Thyroid gland (tissue), 4 donors: ENCODE data around the gene ADCY9. TPM values are rescaled to one million over a fixed set of nuclear protein-coding genes. Genes with fewer than 3 reads are reported as not detected.

Source experiments
- DNase-seq, 2 donors: peaks; one replicate each; pipeline ENCODE4 v3.0.0-alpha.2; 2019
- H3K27ac ChIP-seq, 3 donors: fragments of 200-600 bp; sonication (generic); 1 replicate in 2 of 3; 2 replicates in 1 of 3; pipeline ENCODE4 v1.5.1; 2016 to 2019; ENCODE audit warnings: mild to moderate bottlenecking in 1 of 3, moderate library complexity in 1 of 3
- H3K27me3 ChIP-seq: fragments of 200-600 bp; sonication (generic); one replicate; pipeline ENCODE4 v1.5.1; 2019
- H3K36me3 ChIP-seq, 2 donors: fragments of 200-600 bp; sonication (generic); one replicate each; pipeline ENCODE4 v1.5.1; 2016 to 2019
- H3K4me1 ChIP-seq, 2 donors: fragments of 200-600 bp; sonication (generic); one replicate each; pipeline ENCODE4 v1.5.1; 2017 to 2019
- H3K4me3 ChIP-seq, 3 donors: fragments of 200-600 bp; sonication (generic); replicated peaks in 1 of 3; 1 replicate in 2 of 3; 2 replicates in 1 of 3; pipeline ENCODE4 v1.5.1; 2016; ENCODE audit warnings: mild to moderate bottlenecking in 1 of 3
- H3K9me3 ChIP-seq: fragments of 200-600 bp; sonication (generic); one replicate; pipeline ENCODE4 v1.5.1; 2017
- CTCF ChIP-seq, 6 experiments: fragments of 200-600 bp in 3 of 6; fragments of 450-650 bp in 3 of 6; sonication (generic) in 3 of 6; IDR thresholded peaks; one replicate each; pipeline ENCODE4 v1.5.1; 2016 to 2019; ENCODE audit warnings: antibody characterized with exemption in 6 of 6, mild to moderate bottlenecking in 2 of 6, inconsistent platforms in 1 of 6, moderate library complexity in 1 of 6
- POLR2A ChIP-seq, 2 donors: fragments of 450-650 bp; IDR thresholded peaks; one replicate each; pipeline ENCODE4 v1.6.1; 2017; ENCODE audit warnings: antibody characterized with exemption in 2 of 2, mild to moderate bottlenecking in 2 of 2, moderate library complexity in 1 of 2
- WGBS, 2 donors: methylation state at CpG; one replicate each; pipeline ENCODE4 v1.1.5; 2017; 5-methylcytosine and 5-hydroxymethylcytosine counted together
- intact Hi-C: fragments of 100-400 bp; cut with DNase I; formaldehyde crosslinking; loops from one replicate; pipeline ENCODE4 v1.15.1; 2023
- total RNA-seq, 4 donors: library from RNA; depleted of rRNA; stranded (reverse); fragments of >200 nt; gene quantifications; one replicate each; pipeline ENCODE4 v1.2.3, GENCODE V29; 2016

Gene ADCY9
- total RNA-seq: 100 to 1,000 TPM in 2 of 4 donors, 10 to 100 TPM in 2; 61.4 to 123 (median 94.1) TPM

DNA sequence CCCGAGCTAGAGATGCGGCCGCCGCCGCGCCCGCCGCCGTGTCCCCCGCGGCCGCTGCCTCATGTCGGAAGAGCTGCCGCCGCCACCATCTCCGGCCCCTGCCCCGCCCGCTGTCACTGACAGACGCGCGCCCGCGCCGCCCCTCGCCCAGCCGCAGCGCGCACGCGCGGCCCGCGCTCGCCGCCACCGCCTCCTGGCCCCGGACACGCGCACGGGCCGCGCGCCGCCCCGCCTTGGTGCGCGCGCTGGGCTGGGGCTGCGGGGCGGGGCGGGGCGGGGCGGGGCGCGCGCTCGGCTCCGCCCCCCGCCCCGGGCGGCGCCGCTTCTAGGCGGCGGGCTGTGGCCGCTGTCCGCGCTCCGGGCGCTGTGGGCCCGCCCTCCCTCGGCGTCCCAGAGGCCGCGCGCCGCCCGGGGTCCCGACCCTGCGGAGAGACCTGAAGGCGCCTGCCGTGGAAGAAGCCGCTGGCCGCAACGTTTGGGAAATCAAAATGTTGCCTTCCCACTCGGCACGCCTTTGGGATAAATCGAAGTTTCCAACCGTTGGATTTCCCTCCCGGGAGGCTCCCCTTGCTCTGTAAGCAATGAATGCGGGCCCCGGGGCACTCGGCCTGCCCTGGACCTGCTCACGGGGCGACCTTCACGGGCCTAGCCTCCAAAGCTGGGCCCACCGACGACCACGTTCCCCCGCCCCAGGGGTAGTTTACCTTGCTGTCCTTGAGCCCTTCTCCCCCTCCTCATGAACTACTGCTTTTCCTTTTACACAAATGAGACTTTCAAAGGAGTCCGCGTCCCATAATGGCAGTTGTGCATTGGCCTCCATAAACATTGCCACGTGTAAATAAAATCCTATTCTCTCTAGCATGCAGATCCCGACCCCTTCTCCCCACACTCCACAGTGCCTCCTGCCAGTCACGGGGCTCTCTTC is at the start of gene ADCY9:
Gene ADCY9, minus strand, starts transcription at position 118 of the 925 bp plus-strand sequence. CDS start 1,000 bp downstream, outside the sequence.
- peaks cover 6 to 14% of the 10 kb centered on the region in 2 donors for H3K4me1 ChIP-seq
- H3K4me3 ChIP-seq: peak within 1 kb of the TSS; percentile 66 to 69 (median 68)
- peak; percentile 83 to 84 for DNase-seq
- intact Hi-C loops: loop anchor here (10.0 kb wide), 1 partner anchor 182 kb away; no protein-coding TSS in a partner anchor
- H3K36me3 ChIP-seq: no peaks in the 10 kb centered on the region
- no peaks in the 10 kb centered on the region for H3K9me3 ChIP-seq
- TF ChIP-seq CTCF (IDR thresholded peaks at IDR 0.05) (no peak), POLR2A (IDR thresholded peaks at IDR 0.05) (peak; percentile 46 to 94)
- WGBS, 2 donors: 27 to 28% methylated on average over 12 to 13 of the region's 105 CpGs
- no peaks in the 10 kb centered on the region for H3K27me3 ChIP-seq
- H3K27ac ChIP-seq: peak within 1 kb of the TSS; percentile 82 to 97 (median 92)

DNA sequence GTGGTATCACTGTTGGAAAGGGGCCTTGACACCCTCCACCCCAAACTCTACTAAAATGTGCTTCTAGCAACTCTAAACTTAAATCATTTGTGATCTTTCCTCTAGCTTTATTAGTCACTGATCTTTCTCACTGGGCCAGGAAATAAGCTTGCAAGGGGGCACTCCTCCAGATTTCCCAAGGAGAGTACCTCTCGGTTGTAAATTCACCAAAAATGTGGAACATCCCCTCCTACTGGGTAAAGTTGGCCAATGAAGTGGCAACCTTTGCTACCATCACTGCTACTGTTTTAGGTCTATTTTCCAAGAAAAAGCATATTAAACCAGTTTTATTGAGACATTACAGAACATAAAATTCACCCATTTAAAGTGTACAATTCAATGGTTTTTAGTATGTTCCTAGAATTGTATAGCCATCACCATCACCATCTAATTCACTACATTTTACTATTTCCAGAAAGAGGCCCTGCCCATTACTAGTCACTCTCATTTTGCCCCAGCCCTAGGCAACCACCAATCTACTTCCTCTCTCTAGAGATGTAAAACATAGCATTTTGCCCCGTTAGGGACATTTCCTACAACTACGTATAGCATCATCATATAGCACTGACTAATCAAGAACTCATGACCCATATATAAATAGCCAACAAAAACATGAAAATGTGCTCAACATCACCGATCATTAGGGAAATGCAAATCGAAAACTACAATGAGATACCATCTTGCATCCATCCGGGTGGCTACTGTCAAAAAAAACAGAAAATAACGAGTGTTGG is 44.6 kb upstream of the ADCY9 start:
- no peak for DNase-seq
- intact Hi-C loops: no loop called here
- TF ChIP-seq CTCF (IDR thresholded peaks at IDR 0.05): no peak
- TF ChIP-seq POLR2A (IDR thresholded peaks at IDR 0.05): no peak
- Histone ChIP-seq H3K27ac (no peak overlapping the region), H3K4me3 (no peak overlapping the region), H3K4me1 (no peaks in the 10 kb centered on the region), H3K36me3 (no peaks in the 10 kb centered on the region), H3K9me3 (no peaks in the 10 kb centered on the region), H3K27me3 (no peaks in the 10 kb centered on the region)
- 85 to 87% methylated on average over 7 of the region's 7 CpGs for WGBS, 2 donors

DNA sequence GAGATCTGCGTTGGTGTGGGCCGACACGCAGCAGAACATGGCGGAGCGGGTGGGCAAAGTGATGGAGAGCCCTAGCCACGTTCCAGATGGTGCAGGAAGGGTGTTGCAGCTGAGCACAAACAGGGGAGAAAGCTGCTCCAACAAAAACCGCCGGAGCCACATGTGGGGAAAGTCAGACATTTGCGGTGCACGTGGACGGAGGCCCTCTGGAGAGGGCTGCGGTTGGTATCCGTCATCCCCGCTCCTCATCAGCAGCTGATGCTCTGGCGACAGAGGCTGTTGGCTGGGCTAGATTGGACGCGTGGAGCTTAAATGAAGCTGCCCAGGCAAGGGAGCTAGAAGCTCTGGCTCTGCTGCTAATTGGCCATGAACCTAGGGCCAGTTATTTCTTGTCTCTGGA is 43.5 kb upstream of the ADCY9 start:
- no peak for DNase-seq
- WGBS, 2 donors: 92 to 94% methylated on average over 17 of the region's 17 CpGs
- Histone ChIP-seq H3K27ac (no peak overlapping the region), H3K4me3 (no peak overlapping the region), H3K9me3 (no peaks in the 10 kb centered on the region), H3K36me3 (no peaks in the 10 kb centered on the region), H3K27me3 (no peaks in the 10 kb centered on the region), H3K4me1 (no peaks in the 10 kb centered on the region)
- intact Hi-C loops: no loop called here
- TF ChIP-seq CTCF (IDR thresholded peaks at IDR 0.05) (no peak), POLR2A (IDR thresholded peaks at IDR 0.05) (no peak)

DNA sequence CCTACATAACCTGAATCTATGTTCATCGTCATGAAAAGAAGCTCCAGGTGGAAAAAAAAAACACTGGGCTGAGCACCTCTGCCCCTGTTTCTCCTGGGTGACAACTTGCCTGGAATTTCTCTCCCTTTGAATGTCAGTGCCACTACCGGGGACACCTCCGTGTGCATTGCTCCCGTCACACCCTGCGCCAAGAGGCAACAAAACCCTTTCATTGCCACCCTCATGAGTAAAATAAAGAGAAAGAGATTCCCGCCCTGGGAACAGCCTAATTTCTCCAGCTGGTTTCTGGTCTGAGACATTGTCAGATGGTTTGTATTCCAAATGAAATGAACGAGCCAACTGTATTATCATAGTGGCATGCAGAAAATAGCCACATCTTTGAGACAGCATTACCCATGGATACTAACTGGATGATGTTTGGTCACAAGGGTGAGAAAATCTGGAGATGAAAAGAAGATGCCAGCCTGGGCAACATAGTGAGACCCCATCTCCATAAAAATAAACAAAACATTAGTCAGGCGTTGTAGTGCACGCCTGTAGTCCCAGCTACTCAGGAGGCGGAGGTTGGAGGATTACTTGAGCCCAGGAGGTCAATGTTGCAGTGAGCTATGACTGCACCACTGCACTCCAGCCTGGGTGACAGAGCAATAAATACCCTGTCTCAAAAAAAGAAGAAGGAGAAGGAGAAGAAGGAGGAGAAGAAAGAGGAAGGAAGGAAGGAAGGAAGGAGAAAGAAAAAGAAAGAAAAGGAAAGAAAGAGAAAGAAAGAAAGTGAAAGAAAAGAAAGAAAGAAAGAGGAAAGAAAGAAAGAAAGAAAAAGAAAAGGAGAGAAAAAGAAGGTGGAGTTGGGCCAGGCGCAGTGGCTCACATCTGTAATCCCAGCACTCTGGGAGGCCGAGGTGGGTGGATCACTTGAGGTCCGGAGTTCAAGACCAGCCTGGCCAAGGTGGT is 42.2 kb upstream of the ADCY9 start:
- H3K27me3 ChIP-seq: no peaks in the 10 kb centered on the region
- DNase-seq: no peak
- no peaks in the 10 kb centered on the region for H3K36me3 ChIP-seq
- H3K4me1 ChIP-seq: no peaks in the 10 kb centered on the region
- no peaks in the 10 kb centered on the region for H3K9me3 ChIP-seq
- H3K27ac ChIP-seq: no peak overlapping the region
- intact Hi-C loops: no loop called here
- H3K4me3 ChIP-seq: no peak overlapping the region
- WGBS, 2 donors: 89% methylated on average over 13 of the region's 13 CpGs
- TF ChIP-seq POLR2A (IDR thresholded peaks at IDR 0.05): no peak
- no peak for TF ChIP-seq CTCF (IDR thresholded peaks at IDR 0.05)
